Thyroid gland (tissue), 4 donors: ENCODE data around the gene OTC.

Source experiments
- CTCF ChIP-seq, 6 experiments: fragments of 200-600 bp in 3 of 6; fragments of 450-650 bp in 3 of 6; sonication (generic) in 3 of 6; IDR thresholded peaks; one replicate each; pipeline ENCODE4 v1.5.1; 2016 to 2019; ENCODE audit warnings: antibody characterized with exemption in 6 of 6, mild to moderate bottlenecking in 2 of 6, inconsistent platforms in 1 of 6, moderate library complexity in 1 of 6
- POLR2A ChIP-seq, 2 donors: fragments of 450-650 bp; IDR thresholded peaks; one replicate each; pipeline ENCODE4 v1.6.1; 2017; ENCODE audit warnings: antibody characterized with exemption in 2 of 2, mild to moderate bottlenecking in 2 of 2, moderate library complexity in 1 of 2

- TF ChIP-seq CTCF (IDR thresholded peaks at IDR 0.05) = no peak
- no peak for TF ChIP-seq POLR2A (IDR thresholded peaks at IDR 0.05)
Observed at GRCh38 chrX:38363046-38363445, 10.6 kb downstream of the OTC start.
